ENCODE measurements around the gene ISLR.

- TF ChIP-seq CTCF (IDR thresholded peaks at IDR 0.05) (no peak), EP300 (IDR thresholded peaks at IDR 0.05) (no peak), POLR2AphosphoS5 (IDR thresholded peaks at IDR 0.05) (no peak)
These were observed 15.4 kb upstream of the ISLR start for GRCh38 chr15:74157868-74158827.
